HG02885 (cell line): ENCODE measurements around the gene NR2F1.

Experiments
- ATAC-seq: cut with Tn5 transposase; IDR thresholded peaks from one replicate; pipeline ENCODE4 v1.9.1; 2021; ENCODE audit warnings: mild to moderate bottlenecking; ENCODE audit not compliant: unreplicated experiment, poor library complexity

NR2F1 gene

GRCh38 chr5:93589152-93589828, 6.3 kb downstream of the NR2F1 start:
- no peak for ATAC-seq

DNA sequence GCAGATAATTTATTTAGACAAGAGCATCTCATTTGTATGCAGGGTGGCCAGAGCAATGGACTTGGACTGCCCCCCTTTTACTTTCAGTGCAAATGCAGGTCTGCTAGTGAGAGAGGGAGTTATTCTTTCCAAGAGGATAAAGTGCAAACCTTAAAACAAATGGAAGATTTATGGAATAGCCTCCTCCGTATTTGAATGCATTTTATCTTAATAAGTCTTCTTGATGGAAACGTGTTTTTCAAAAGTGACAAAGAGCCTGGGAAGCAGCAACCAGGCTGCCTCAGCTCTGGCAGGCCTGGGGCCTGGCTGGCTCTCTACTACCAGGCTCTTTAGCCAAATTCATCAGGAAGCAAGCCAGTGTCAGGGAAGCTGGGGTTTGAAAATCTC, 6.8 kb downstream of the NR2F1 start:
- no peak for ATAC-seq

GRCh38 chr5:93590493-93590892, 7.5 kb downstream of the NR2F1 start:
- ATAC-seq, result no peak

GRCh38 chr5:93591323-93591945, 8.4 kb downstream of the NR2F1 start:
- no peak for ATAC-seq

DNA sequence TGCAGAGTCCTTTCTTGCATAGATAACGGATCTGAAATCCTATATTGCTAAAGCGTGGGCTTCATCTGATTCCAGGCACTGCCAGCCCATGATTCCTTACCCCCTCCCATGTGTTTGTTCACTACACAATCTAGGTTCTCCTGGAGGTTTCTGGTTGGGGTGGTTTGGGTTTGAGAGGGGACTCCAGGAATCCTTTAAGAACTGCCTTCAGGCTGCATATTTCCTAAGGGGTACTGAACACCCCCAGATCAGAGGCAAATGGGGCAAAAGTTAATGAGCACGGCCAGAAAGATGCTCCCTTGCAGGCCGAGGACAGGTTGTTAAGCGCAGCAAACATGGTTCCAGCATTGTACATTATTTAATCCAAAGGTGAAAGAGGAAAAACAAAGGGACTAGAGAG, 9.9 kb downstream of the NR2F1 start:
- ATAC-seq, result no peak

DNA sequence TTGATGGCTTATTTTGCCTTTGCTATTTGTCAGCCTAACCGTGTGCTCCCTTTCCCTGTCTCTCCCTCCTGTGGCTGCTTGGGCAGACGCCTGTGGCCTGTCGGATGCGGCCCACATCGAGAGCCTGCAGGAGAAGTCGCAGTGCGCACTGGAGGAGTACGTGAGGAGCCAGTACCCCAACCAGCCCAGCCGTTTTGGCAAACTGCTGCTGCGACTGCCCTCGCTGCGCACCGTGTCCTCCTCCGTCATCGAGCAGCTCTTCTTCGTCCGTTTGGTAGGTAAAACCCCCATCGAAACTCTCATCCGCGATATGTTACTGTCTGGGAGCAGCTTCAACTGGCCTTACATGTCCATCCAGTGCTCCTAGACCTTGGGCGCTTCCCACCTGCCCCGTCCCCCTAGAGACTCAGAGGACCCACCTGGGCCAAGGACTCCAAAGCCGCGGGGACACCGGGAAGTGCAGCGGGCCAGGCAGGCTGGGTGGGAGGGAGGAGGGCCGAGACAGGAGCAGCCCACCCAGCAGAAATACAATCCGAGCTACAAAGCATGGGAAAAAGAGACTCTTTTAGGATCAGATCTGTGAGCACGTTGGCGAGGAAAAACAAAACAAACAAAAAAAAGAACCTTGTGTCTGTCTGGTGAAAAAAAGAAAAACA, 10.6 kb downstream of the NR2F1 start:
- no peak for ATAC-seq

DNA sequence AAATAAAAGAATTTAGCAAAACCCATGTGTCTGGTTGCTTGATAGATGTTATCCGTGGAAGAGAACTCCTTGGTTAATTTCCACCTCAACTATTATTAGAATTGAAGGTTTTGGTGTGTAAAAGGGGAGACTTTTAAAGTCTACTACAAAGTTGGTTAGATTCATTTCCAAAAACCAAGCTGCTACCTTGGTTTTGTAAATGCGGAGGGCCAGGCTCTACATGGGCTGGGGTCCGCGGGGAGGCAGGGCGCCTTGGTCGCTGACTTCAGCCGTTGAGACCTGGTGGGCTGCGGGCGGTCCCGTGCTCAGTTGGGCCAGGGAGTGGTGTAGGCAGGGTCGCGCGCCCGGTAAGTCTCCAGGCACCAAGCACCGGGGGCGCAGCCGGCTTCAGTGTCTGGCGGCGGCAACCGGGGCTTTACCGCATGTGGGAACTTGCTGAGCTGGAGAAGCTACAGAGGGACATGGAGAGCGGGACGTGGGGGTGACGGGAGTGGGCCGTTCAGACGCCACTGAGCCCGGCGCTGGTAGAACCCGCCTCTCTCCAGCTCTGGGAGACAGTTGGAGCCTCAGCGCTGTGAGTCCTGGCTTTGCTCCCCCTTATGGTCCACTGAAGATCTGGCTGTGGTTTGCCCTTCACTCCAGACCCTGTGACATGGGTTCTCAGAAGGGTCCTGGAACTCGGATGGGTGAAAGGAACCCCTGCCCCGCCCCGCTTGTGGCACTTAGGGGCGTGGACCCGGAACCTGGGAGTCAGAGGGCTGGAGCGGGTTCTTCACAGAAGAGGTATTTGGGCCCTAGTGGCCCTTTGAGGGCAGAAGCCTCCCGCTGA, 11.8 kb downstream of the NR2F1 start:
- no peak for ATAC-seq

DNA sequence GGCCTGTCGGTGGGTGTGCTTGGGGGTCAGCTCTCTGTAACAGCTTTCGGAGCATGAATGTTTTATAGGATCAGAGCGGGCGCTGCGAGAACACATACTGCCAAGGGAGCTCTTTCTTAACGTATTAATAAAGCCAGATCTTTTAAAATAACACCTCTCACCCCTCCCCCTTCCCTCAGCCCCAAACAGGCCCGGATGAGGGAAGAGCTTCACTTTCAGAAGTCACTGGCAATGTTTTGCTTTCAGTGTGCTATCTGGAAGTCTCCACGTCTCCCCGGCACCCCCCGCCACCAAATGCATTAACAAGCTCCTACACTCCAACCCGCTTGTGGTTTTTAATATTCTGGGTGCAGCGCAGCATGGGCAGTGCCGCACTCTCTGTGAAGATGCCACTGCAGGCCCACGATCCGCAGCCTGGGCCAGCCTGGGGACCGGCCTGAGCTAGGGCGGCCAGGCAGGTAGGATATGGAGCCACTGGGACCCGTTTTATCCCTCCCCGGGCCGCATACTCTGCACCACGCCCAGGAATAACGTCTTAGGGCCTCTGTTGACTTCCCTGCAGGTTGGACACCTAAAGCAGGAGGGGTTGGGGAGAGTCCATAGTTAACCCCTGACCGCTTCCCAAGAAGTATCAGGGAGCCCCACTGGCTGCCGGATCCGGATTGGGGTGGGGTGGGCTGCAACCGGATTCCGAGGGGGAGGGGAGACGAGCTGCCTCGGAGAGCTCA, 12.6 kb downstream of the NR2F1 start:
- ATAC-seq, result no peak

DNA sequence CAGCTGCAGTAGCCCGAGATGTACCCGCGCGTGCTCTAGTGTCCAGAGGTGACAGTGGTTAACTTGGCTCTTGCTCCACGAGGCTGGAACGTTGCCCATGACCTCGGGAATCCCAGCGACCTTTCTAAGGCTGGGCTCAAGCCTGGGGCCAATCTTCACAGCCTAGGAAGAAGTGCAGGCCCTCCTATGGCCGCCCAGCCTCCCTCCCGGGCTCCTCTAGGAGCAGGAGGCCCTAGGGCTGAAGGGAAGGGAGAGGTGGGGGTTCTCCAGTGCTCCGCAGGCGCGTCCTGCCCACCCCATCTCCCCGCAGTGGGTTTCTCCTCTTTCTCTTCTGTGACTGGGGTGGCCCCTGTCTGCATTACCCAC, 13.3 kb downstream of the NR2F1 start:
- ATAC-seq, result no peak

- ATAC-seq, result peak; percentile 53
Observed at GRCh38 chr5:93596676-93597490, 13.9 kb downstream of the NR2F1 start.

DNA sequence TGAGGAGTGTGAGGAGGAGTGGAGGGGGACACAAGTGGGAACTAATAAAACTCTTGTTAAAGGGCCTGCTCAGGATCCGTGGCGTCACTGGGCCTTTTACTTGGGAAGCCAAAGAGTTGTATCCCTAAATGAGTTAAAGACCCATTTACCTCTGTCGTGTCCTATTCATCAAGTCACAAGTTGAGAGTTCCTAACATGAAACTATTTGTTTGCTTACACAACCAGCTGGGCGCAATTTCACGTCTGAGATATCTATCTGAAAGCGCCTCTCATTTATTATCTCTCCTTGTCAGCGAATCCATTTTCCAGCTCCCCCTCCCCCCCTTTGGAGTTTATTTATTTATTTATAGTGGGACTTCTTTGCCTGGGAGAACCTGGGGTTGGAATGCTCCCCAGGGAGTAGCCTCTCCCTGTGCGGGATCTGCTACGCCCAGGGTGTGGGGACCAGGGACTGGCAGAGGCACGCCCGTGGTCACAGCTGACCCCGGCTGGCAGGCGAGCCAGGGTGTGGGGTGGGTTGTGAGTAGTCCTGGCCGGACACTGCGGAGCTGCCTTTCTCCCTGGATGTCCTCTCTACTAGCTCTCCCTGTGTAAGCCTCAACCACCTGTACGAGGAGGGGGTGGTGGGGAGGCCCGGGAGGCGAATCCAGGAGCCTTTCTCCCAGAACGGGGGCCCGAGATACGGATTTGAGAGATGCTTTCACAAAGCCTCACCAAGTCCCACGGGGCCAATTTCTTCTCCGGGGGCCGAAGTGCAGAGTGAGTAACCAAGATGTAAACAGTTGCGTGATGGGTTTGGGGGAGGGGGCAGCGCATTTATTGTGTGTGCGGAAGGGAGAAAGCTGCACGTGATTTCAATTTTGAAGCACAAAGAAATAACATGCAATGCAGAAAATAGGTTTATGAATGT, 15.3 kb downstream of the NR2F1 start:
- ATAC-seq, result no peak

- no peak for ATAC-seq
Observed at GRCh38 chr5:93599001-93599379, 16.0 kb downstream of the NR2F1 start.

- ATAC-seq, result no peak
Observed at GRCh38 chr5:93599399-93600120, 16.5 kb downstream of the NR2F1 start.

- no peak for ATAC-seq
Observed at GRCh38 chr5:93600409-93601070, 17.5 kb downstream of the NR2F1 start.

DNA sequence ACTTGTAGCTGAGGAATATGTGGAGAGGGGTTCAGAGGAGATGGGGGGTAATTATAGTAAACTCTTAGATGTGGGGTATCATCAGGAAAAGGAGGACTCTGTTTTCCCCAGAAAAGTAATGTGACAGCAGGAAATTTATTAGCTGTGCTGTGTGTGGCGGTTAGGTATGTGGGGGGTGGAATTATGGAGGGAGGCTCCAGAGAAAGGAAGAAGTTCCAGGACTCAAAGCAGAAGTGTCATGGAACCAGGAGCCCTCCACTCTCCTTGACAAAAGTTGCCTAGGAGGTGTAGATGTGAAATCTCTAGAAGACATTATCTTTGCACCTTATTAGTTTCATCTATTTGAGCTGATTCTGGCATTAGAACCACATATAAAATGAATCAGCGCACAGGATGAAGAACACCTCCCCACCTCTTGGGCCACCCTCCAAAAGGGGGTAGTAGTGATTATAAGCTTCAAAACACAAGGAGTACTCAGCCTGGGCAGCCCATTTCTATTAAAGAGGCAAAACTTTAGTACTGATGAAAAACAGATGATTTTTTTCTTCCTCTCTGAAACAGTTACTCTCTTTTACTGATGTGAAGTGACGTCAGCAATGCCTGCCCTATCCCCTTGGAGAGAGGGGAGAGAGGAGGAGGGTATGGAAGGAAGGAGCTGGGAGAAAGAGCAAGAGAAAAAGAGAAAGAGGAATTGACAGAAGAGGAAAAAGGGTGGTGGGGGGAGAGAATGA, 18.2 kb downstream of the NR2F1 start:
- no peak for ATAC-seq

DNA sequence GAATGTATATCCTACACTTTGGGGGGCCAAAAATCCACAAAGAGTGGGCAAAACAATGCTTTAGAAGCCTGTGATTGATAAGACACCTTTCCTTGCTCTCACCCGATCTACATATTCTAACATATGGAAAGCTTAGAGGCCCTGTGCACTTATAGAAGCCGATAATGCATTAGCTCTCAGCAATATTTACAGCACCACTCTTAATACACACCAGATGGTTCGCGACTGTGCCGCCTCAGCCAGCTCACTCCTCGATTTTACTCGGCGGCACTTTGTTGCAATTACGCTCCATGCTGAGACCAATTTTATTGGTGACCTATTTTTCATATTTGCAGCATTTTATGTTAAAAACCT, 18.8 kb downstream of the NR2F1 start:
- ATAC-seq, result no peak
